SK-N-SH (cell line): ENCODE results near the gene SCYL1. TPM values are rescaled to one million over a fixed set of nuclear protein-coding genes. Genes with fewer than 3 reads are reported as not detected.

Source experiments
- CTCF ChIA-PET: fragments of 300-600, 350-600 bp; formaldehyde crosslinking; extraction: SDS; loops from one replicate; lab custom pipeline; 2021; lab: Yijun Ruan, JAX
- POLR2A ChIA-PET: fragments of 350-600 bp; sonication (Branson Sonifier 250); formaldehyde crosslinking; extraction: SDS; loops from one replicate; lab custom pipeline; 2020; ENCODE audit warnings: antibody characterized with exemption, inconsistent platforms; lab: Yijun Ruan, JAX
- DNase-seq: peaks from one replicate; pipeline ENCODE4 v3.0.0; 2012
- H2AFZ ChIP-seq: fragments of 200-600 bp; sonication (generic); 2 replicates; pipeline ENCODE4 v1.8.1; 2016; ENCODE audit warnings: antibody characterized with exemption, mild to moderate bottlenecking, low read depth
- H3F3A ChIP-seq: fragments of 200-600 bp; sonication (generic); replicated peaks from 2 replicates; pipeline ENCODE3; 2016; ENCODE audit warnings: antibody characterized with exemption, mild to moderate bottlenecking; ENCODE audit not compliant: insufficient read depth
- H3K27ac ChIP-seq, 2 experiments: fragments of 200-500 bp in 1 of 2; fragments of 200-600 bp in 1 of 2; sonication (Bioruptor generic) in 1 of 2; sonication (generic), shearing (Covaris generic) in 1 of 2; 2 replicates each; pipeline versions ENCODE4 v1.5.1 to v1.6.1; 2014 to 2016; ENCODE audit warnings: low read depth in 2 of 2, inconsistent platforms in 1 of 2, low read length in 1 of 2, mild to moderate bottlenecking in 1 of 2, mixed read lengths in 1 of 2
- H3K27me3 ChIP-seq: fragments of 200-600 bp; sonication (generic), shearing (Covaris generic); 2 replicates; pipeline ENCODE4 v1.6.1; 2016; ENCODE audit warnings: mixed run types; ENCODE audit not compliant: insufficient read depth
- H3K36me3 ChIP-seq, 2 experiments: fragments of 200-500 bp in 1 of 2; fragments of 200-600 bp in 1 of 2; sonication (Bioruptor generic) in 1 of 2; sonication (generic) in 1 of 2; replicated peaks in 1 of 2; 2 replicates each; pipeline versions ENCODE3 to v1.5.1; 2014 to 2016; ENCODE audit warnings: low read length in 1 of 2, mild to moderate bottlenecking in 1 of 2; ENCODE audit not compliant: insufficient read depth in 2 of 2, control insufficient read depth in 1 of 2
- H3K4me1 ChIP-seq, 2 experiments: fragments of 200-500 bp in 1 of 2; fragments of 200-600 bp in 1 of 2; sonication (Bioruptor generic) in 1 of 2; sonication (generic), shearing (Covaris generic) in 1 of 2; 2 replicates each; pipeline versions ENCODE4 v1.5.1 to v1.6.1; 2014 to 2016; ENCODE audit warnings: low read depth in 1 of 2, low read length in 1 of 2, mixed run types in 1 of 2; ENCODE audit not compliant: insufficient read depth in 2 of 2, control insufficient read depth in 1 of 2
- H3K4me2 ChIP-seq: fragments of 200-600 bp; sonication (generic), shearing (Covaris generic); 2 replicates; pipeline ENCODE4 v1.6.1; 2017; ENCODE audit warnings: mixed run types
- H3K4me3 ChIP-seq, 2 experiments: fragments of 200-500 bp in 1 of 2; fragments of 200-600 bp in 1 of 2; sonication (Bioruptor generic) in 1 of 2; sonication (generic), shearing (Covaris generic) in 1 of 2; 2 replicates each; pipeline versions ENCODE4 v1.5.1 to v1.8.1; 2014 to 2016; ENCODE audit warnings: low read depth in 2 of 2, inconsistent platforms in 1 of 2, low read length in 1 of 2, mild to moderate bottlenecking in 1 of 2, mixed read lengths in 1 of 2, moderate library complexity in 1 of 2
- H3K79me2 ChIP-seq: fragments of 200-600 bp; sonication (generic); 2 replicates; pipeline ENCODE4 v1.8.1; 2017; ENCODE audit warnings: mild to moderate bottlenecking; ENCODE audit not compliant: insufficient read depth
- H3K9ac ChIP-seq: fragments of 200-600 bp; sonication (generic); 2 replicates; pipeline ENCODE4 v1.6.1; 2017; ENCODE audit warnings: mixed run types
- H3K9me2 ChIP-seq: fragments of 200-600 bp; sonication (generic); 2 replicates; pipeline ENCODE4 v1.6.1; 2017; ENCODE audit warnings: mixed run types
- H3K9me3 ChIP-seq: fragments of 200-600 bp; sonication (generic); 2 replicates; pipeline ENCODE4 v1.6.1; 2017; ENCODE audit warnings: mixed run types, mild to moderate bottlenecking, moderate library complexity
- H4K20me1 ChIP-seq: fragments of 200-600 bp; sonication (generic); 2 replicates; pipeline ENCODE4 v1.6.1; 2017; ENCODE audit warnings: mild to moderate bottlenecking, mixed run types; ENCODE audit not compliant: insufficient read depth
- CHD2 ChIP-seq: fragments of 150-350 bp; IDR thresholded peaks from 2 replicates; pipeline ENCODE4 v1.6.1; 2018; ENCODE audit warnings: low read length; ENCODE audit not compliant: partially characterized antibody
- EP300 ChIP-seq, 2 experiments: IDR thresholded peaks; 2 replicates each; pipeline versions ENCODE4 v1.4.0 to v1.6.1; 2012; ENCODE audit warnings: borderline replicate concordance in 1 of 2, low read depth in 1 of 2, low read length in 1 of 2
- EZH2phosphoT487 ChIP-seq: fragments of 200-600 bp; sonication (generic); IDR thresholded peaks from 2 replicates; pipeline ENCODE4 v1.6.1; 2017; ENCODE audit warnings: low read depth, mixed run types, mild to moderate bottlenecking, antibody characterized with exemption, moderate library complexity, borderline replicate concordance
- FOXJ3 ChIP-seq: sonication (generic); formaldehyde crosslinking; IDR thresholded peaks from 2 replicates; pipeline ENCODE4 v1.5.1; 2020; ENCODE audit warnings: mild to moderate bottlenecking, missing genetic modification reagents
- JUND ChIP-seq: IDR thresholded peaks from 2 replicates; pipeline ENCODE4 v1.4.0; 2012
- MXI1 ChIP-seq: IDR thresholded peaks from 2 replicates; pipeline ENCODE4 v1.6.1; 2012; ENCODE audit warnings: mild to moderate bottlenecking, low read depth, low read length, improper control_type of control experiment
- NRF1 ChIP-seq: IDR thresholded peaks from 2 replicates; pipeline ENCODE4 v1.6.1; 2012; ENCODE audit warnings: low read depth, mild to moderate bottlenecking, low read length
- POLR2AphosphoS5 ChIP-seq: IDR thresholded peaks from 2 replicates; pipeline ENCODE4 v1.6.1; 2012; ENCODE audit warnings: low read depth, low read length
- RCOR1 ChIP-seq: fragments of 150-350 bp; IDR thresholded peaks from 2 replicates; pipeline ENCODE4 v1.6.1; 2017; ENCODE audit warnings: antibody characterized with exemption, low read length
- RXRA ChIP-seq: IDR thresholded peaks from 2 replicates; pipeline ENCODE4 v1.4.0; 2012; ENCODE audit warnings: low read depth, mild to moderate bottlenecking, borderline replicate concordance
- SIN3A ChIP-seq: IDR thresholded peaks from 2 replicates; pipeline ENCODE4 v1.6.1; 2012; ENCODE audit warnings: low read depth, mild to moderate bottlenecking, low read length, moderate library complexity, borderline replicate concordance
- TAF1 ChIP-seq: IDR thresholded peaks from 2 replicates; pipeline ENCODE4 v1.6.1; 2012; ENCODE audit warnings: low read depth, mild to moderate bottlenecking, low read length, moderate library complexity, borderline replicate concordance
- YY1 ChIP-seq: IDR thresholded peaks from 2 replicates; pipeline ENCODE4 v1.4.0; 2012; ENCODE audit warnings: low read depth, mild to moderate bottlenecking
- WGBS: methylation state at CpG from one replicate; pipeline ENCODE4 v1.1.6; 2017; ENCODE audit warnings: low lambda C conversion rate; 5-methylcytosine and 5-hydroxymethylcytosine counted together
- polyA plus RNA-seq, 3 experiments: library from polyadenylated mRNA; depleted of rRNA; stranded (reverse); fragments of >200 nt; gene quantifications; 2 replicates each; pipeline ENCODE4 v1.2.3, GENCODE V29; 2012
- TF ChIP-seq, protein P1 (sequence below): IDR thresholded peaks from 2 replicates; pipeline ENCODE4 v1.4.0; 2012; ENCODE audit warnings: low read depth
- TF ChIP-seq, protein P2 (sequence below): fragments of 150-350 bp; IDR thresholded peaks from 2 replicates; pipeline ENCODE4 v1.6.1; 2016; ENCODE audit warnings: mild to moderate bottlenecking, low read depth, low read length
- TF ChIP-seq, protein P3 (sequence below): IDR thresholded peaks from 2 replicates; pipeline ENCODE4 v1.4.0; 2012; ENCODE audit warnings: low read depth, borderline replicate concordance
- TF ChIP-seq, protein P4 (sequence below): IDR thresholded peaks from 2 replicates; pipeline ENCODE4 v1.4.0; 2012; ENCODE audit warnings: low read depth, borderline replicate concordance
- TF ChIP-seq, protein P5 (sequence below): IDR thresholded peaks from 2 replicates; pipeline ENCODE4 v1.6.1; 2012; ENCODE audit warnings: mild to moderate bottlenecking, low read depth, low read length, moderate library complexity

The SCYL1 gene
- polyA plus RNA-seq, 1 of the 3 experiments (the other 2 are of a cell fraction), result 79.9 TPM

DNA sequence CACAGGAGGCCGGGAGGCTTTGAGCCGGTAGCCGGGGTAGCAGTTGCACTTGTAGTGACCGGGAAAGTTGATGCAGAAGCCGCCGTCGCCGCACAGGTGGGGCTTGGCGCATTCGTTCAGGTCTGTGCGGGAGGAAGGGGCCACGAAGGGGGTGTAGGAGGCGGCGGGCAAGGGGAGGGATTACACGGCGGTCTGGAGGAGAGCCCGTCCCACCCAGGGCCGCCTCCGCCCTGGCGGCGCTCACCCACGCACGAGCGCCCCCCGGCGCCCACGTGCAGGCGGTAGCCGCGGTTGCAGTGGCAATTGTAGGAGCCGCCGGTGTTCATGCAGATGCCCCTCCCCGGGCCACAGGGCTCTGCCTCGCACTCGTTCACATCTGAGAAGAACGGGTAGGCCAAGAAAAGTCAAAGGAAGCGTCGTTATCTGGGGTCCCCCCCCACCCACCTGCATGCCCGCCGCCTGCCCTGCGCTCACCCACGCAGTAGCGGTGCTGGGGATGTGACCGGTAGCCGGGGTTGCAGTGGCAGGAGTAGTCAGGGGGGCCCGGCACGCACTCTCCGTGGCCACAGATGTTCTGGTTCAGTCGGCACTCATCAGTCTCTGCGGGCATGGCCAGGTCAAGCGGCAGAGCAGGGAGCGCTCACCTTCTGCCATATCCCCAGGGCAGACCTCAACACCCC lies 22.7 kb downstream of the SCYL1 start:
- WGBS, result 97% methylated on average over 44 of the region's 52 CpGs
- Histone ChIP-seq H4K20me1 (0 out of 2 replicates have a peak, but pooled peaks cover 7% of the 10 kb centered on the region), H3K79me2 (peaks cover 12% of the 10 kb centered on the region; the same call in 1 of the 2 replicates), H3K9ac (no peak overlapping the region), H3K36me3 (peaks cover 27 to 57% of the 10 kb centered on the region in 2 experiments), H3K4me2 (no peak overlapping the region), H3K27me3 (no peaks in the 10 kb centered on the region), H2AFZ (no peak overlapping the region), H3K4me1 (peaks cover 0 to 4% of the 10 kb centered on the region in 2 experiments; a peak in 1 of 4 replicates), H3K9me2 (no peaks in the 10 kb centered on the region), H3K4me3 (no peak overlapping the region), H3K27ac (no peak overlapping the region), H3K9me3 (no peaks in the 10 kb centered on the region), H3F3A (peaks cover 2% of the 10 kb centered on the region)
- CTCF ChIA-PET, result interaction anchor here (0.8 to 13.1 kb wide), 4 partner anchors 6 to 39 kb away, joined by 3 to 295 read pairs (median 46); partner anchors contain the start of genes EHBP1L1, FAM89B and ZNRD2
- no peak for DNase-seq
- POLR2A ChIA-PET, result no interaction called here
- no peak for TF ChIP-seq POLR2AphosphoS5
- no peak for TF ChIP-seq SIN3A
- TF ChIP-seq, all 33 proteins: peak for 0

DNA sequence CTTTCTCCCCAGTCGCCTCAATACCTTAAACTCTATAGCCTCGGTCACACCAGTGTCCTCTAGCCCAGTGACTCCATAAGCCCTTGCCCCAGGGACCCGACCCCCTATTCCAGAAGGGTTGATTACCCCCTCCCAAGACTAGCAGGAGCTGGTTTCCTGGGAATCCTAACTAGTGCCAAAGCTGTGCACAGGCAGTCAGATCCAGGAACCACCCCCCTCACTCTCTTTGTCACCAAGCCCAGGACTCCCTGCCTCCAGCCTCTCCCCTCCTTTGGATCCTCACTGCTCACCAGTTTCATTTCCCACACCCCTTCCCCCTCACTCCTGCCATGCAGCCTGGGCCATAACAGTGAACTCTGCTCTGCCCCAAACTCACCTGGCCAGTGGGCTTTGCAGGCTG lies 23.5 kb downstream of the SCYL1 start:
- Histone ChIP-seq H3K79me2 (peaks cover 12% of the 10 kb centered on the region; the same call in 1 of the 2 replicates), H3K27ac (no peak overlapping the region), H3F3A (no peaks in the 10 kb centered on the region), H3K4me2 (no peak overlapping the region), H3K9me2 (no peaks in the 10 kb centered on the region), H3K9ac (no peak overlapping the region), H3K27me3 (no peaks in the 10 kb centered on the region), H4K20me1 (0 out of 2 replicates have a peak, but pooled peaks cover 7% of the 10 kb centered on the region), H3K4me3 (no peak overlapping the region), H2AFZ (no peak overlapping the region), H3K36me3 (peaks cover 29 to 57% of the 10 kb centered on the region in 2 experiments), H3K4me1 (peaks cover 0 to 4% of the 10 kb centered on the region in 2 experiments; a peak in 1 of 4 replicates), H3K9me3 (no peaks in the 10 kb centered on the region)
- WGBS, result 92% methylated on average over 3 of the region's 3 CpGs
- DNase-seq, result no peak
- CTCF ChIA-PET, result interaction anchor here (1.2 to 6.4 kb wide), 4 partner anchors 7 to 25 kb away, joined by 3 to 88 read pairs (median 4); partner anchors contain the start of gene ZNRD2
- POLR2A ChIA-PET, result interaction anchor here (0.6 kb wide), 1 partner anchor 254 kb away, joined by 3 read pairs; no protein-coding TSS in a partner anchor
- TF ChIP-seq TAF1, result no peak
- TF ChIP-seq POLR2AphosphoS5, result no peak
- TF ChIP-seq, protein P1, sequence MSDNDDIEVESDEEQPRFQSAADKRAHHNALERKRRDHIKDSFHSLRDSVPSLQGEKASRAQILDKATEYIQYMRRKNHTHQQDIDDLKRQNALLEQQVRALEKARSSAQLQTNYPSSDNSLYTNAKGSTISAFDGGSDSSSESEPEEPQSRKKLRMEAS, result no peak
- TF ChIP-seq, protein P2, sequence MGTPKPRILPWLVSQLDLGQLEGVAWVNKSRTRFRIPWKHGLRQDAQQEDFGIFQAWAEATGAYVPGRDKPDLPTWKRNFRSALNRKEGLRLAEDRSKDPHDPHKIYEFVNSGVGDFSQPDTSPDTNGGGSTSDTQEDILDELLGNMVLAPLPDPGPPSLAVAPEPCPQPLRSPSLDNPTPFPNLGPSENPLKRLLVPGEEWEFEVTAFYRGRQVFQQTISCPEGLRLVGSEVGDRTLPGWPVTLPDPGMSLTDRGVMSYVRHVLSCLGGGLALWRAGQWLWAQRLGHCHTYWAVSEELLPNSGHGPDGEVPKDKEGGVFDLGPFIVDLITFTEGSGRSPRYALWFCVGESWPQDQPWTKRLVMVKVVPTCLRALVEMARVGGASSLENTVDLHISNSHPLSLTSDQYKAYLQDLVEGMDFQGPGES, result no peak
- TF ChIP-seq RCOR1, result no peak
- no peak for TF ChIP-seq EP300 (IDR thresholded peaks at IDR 0.05; ENCODE audit: borderline replicate concordance in 1 of 2, low read depth in 1 of 2, low read length in 1 of 2)
- no peak for TF ChIP-seq CHD2
- TF ChIP-seq MXI1, result no peak
- no peak for TF ChIP-seq FOXJ3 (CRISPR knock-in tag)
- TF ChIP-seq NRF1, result no peak
- no peak for TF ChIP-seq EZH2phosphoT487
- TF ChIP-seq YY1, result no peak
- TF ChIP-seq JUND, result no peak
- TF ChIP-seq, protein P3, sequence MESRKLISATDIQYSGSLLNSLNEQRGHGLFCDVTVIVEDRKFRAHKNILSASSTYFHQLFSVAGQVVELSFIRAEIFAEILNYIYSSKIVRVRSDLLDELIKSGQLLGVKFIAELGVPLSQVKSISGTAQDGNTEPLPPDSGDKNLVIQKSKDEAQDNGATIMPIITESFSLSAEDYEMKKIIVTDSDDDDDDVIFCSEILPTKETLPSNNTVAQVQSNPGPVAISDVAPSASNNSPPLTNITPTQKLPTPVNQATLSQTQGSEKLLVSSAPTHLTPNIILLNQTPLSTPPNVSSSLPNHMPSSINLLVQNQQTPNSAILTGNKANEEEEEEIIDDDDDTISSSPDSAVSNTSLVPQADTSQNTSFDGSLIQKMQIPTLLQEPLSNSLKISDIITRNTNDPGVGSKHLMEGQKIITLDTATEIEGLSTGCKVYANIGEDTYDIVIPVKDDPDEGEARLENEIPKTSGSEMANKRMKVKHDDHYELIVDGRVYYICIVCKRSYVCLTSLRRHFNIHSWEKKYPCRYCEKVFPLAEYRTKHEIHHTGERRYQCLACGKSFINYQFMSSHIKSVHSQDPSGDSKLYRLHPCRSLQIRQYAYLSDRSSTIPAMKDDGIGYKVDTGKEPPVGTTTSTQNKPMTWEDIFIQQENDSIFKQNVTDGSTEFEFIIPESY, result no peak
- no peak for TF ChIP-seq RXRA
- TF ChIP-seq, protein P4, sequence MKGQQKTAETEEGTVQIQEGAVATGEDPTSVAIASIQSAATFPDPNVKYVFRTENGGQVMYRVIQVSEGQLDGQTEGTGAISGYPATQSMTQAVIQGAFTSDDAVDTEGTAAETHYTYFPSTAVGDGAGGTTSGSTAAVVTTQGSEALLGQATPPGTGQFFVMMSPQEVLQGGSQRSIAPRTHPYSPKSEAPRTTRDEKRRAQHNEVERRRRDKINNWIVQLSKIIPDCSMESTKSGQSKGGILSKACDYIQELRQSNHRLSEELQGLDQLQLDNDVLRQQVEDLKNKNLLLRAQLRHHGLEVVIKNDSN, result no peak
- TF ChIP-seq, protein P5, sequence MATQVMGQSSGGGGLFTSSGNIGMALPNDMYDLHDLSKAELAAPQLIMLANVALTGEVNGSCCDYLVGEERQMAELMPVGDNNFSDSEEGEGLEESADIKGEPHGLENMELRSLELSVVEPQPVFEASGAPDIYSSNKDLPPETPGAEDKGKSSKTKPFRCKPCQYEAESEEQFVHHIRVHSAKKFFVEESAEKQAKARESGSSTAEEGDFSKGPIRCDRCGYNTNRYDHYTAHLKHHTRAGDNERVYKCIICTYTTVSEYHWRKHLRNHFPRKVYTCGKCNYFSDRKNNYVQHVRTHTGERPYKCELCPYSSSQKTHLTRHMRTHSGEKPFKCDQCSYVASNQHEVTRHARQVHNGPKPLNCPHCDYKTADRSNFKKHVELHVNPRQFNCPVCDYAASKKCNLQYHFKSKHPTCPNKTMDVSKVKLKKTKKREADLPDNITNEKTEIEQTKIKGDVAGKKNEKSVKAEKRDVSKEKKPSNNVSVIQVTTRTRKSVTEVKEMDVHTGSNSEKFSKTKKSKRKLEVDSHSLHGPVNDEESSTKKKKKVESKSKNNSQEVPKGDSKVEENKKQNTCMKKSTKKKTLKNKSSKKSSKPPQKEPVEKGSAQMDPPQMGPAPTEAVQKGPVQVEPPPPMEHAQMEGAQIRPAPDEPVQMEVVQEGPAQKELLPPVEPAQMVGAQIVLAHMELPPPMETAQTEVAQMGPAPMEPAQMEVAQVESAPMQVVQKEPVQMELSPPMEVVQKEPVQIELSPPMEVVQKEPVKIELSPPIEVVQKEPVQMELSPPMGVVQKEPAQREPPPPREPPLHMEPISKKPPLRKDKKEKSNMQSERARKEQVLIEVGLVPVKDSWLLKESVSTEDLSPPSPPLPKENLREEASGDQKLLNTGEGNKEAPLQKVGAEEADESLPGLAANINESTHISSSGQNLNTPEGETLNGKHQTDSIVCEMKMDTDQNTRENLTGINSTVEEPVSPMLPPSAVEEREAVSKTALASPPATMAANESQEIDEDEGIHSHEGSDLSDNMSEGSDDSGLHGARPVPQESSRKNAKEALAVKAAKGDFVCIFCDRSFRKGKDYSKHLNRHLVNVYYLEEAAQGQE, result no peak
